H9 (cell line): ENCODE data around the gene ARSG. TPM values are rescaled to one million over a fixed set of nuclear protein-coding genes. Genes with fewer than 3 reads are reported as not detected.
A peak's percentile ranks its signal among the peaks of the same experiment; 100 is the strongest.

Source experiments
- DNase-seq: peaks from one replicate; pipeline ENCODE4 v3.0.0-alpha.2; 2017
- H2AFZ ChIP-seq: one replicate; pipeline ENCODE4 v1.6.1; 2013; ENCODE audit warnings: mild to moderate bottlenecking, low read length, control low read depth, moderate library complexity
- H2AK5ac ChIP-seq: 2 replicates; pipeline ENCODE4 v1.6.1; 2013; ENCODE audit warnings: low read length, control low read depth, mixed read lengths; ENCODE audit not compliant: insufficient read length
- H2BK120ac ChIP-seq: one replicate; pipeline ENCODE4 v1.6.1; 2013; ENCODE audit warnings: low read depth, mild to moderate bottlenecking, low read length, control low read depth, inconsistent platforms; ENCODE audit not compliant: poor library complexity, severe bottlenecking
- H2BK12ac ChIP-seq: 2 replicates; pipeline ENCODE4 v1.6.1; 2013; ENCODE audit warnings: low read length, control low read depth, mixed read lengths, low read depth; ENCODE audit not compliant: insufficient read length
- H2BK15ac ChIP-seq: 2 replicates; pipeline ENCODE4 v1.6.1; 2013; ENCODE audit warnings: low read depth, low read length, control low read depth
- H2BK20ac ChIP-seq: one replicate; pipeline ENCODE4 v1.6.1; 2013; ENCODE audit warnings: low read depth, mild to moderate bottlenecking, low read length, control low read depth, inconsistent platforms; ENCODE audit not compliant: poor library complexity, severe bottlenecking
- H2BK5ac ChIP-seq: 2 replicates; pipeline ENCODE4 v1.6.1; 2013; ENCODE audit warnings: low read length, control low read depth, mixed read lengths; ENCODE audit not compliant: insufficient read length
- H3K14ac ChIP-seq: 2 replicates; pipeline ENCODE4 v1.6.1; 2013; ENCODE audit warnings: low read length, control low read depth; ENCODE audit not compliant: insufficient read depth
- H3K18ac ChIP-seq: 2 replicates; pipeline ENCODE4 v1.6.1; 2013; ENCODE audit warnings: low read depth, mild to moderate bottlenecking, mixed read lengths, low read length, control low read depth; ENCODE audit not compliant: insufficient read length
- H3K23ac ChIP-seq: 2 replicates; pipeline ENCODE4 v1.6.1; 2013; ENCODE audit warnings: low read length, control low read depth, mixed read lengths, low read depth; ENCODE audit not compliant: insufficient read length
- H3K23me2 ChIP-seq: 2 replicates; pipeline ENCODE4 v1.6.1; 2013; ENCODE audit warnings: low read depth, mild to moderate bottlenecking, mixed read lengths, low read length, control low read depth; ENCODE audit not compliant: insufficient read length, poor library complexity, severe bottlenecking
- H3K27ac ChIP-seq: 2 replicates; pipeline ENCODE4 v1.5.1; 2013; ENCODE audit warnings: low read length, control low read depth, mixed read lengths, low read depth; ENCODE audit not compliant: insufficient read length
- H3K27me3 ChIP-seq: 2 replicates; pipeline ENCODE4 v1.6.1; 2013; ENCODE audit warnings: low read length, control low read depth, inconsistent platforms; ENCODE audit not compliant: insufficient read depth
- H3K4ac ChIP-seq: 2 replicates; pipeline ENCODE4 v1.6.1; 2013; ENCODE audit warnings: low read depth, mild to moderate bottlenecking, control low read depth, inconsistent platforms, low read length, moderate library complexity
- H3K4me1 ChIP-seq: 2 replicates; pipeline ENCODE4 v1.6.1; 2013; ENCODE audit warnings: low read length, control low read depth, inconsistent platforms; ENCODE audit not compliant: insufficient read depth
- H3K4me2 ChIP-seq: 2 replicates; pipeline ENCODE4 v1.6.1; 2013; ENCODE audit warnings: low read length, control low read depth, mixed read lengths; ENCODE audit not compliant: insufficient read length, insufficient read depth
- H3K56ac ChIP-seq: 2 replicates; pipeline ENCODE4 v1.6.1; 2013; ENCODE audit warnings: low read depth, mild to moderate bottlenecking, mixed read lengths, low read length, control low read depth; ENCODE audit not compliant: insufficient read length
- H3K79me1 ChIP-seq: 2 replicates; pipeline ENCODE4 v1.6.1; 2013; ENCODE audit warnings: low read depth, mild to moderate bottlenecking, moderate library complexity, low read length, control low read depth, inconsistent platforms; ENCODE audit not compliant: insufficient read depth, poor library complexity, severe bottlenecking
- H3K79me2 ChIP-seq: 2 replicates; pipeline ENCODE4 v1.6.1; 2013; ENCODE audit warnings: low read length, control low read depth, inconsistent platforms; ENCODE audit not compliant: insufficient read depth
- H3K9ac ChIP-seq: 2 replicates; pipeline ENCODE4 v1.6.1; 2013; ENCODE audit warnings: low read length, control low read depth, mixed read lengths; ENCODE audit not compliant: insufficient read length; ENCODE audit errors: extremely low read depth
- H3K9me3 ChIP-seq: one replicate; pipeline ENCODE4 v1.6.1; 2013; ENCODE audit warnings: low read depth, low read length, inconsistent platforms; ENCODE audit not compliant: control insufficient read depth
- H3T11ph ChIP-seq: one replicate; pipeline ENCODE4 v1.6.1; 2013; ENCODE audit warnings: mild to moderate bottlenecking, low read length, control low read depth, inconsistent platforms
- H4K20me1 ChIP-seq: one replicate; pipeline ENCODE4 v1.6.1; 2013; ENCODE audit not compliant: control insufficient read depth, insufficient read length, insufficient read depth
- H4K5ac ChIP-seq: 2 replicates; pipeline ENCODE4 v1.6.1; 2013; ENCODE audit warnings: low read depth, mild to moderate bottlenecking, mixed read lengths, low read length, control low read depth; ENCODE audit not compliant: insufficient read length
- H4K8ac ChIP-seq: replicated peaks from 2 replicates; pipeline ENCODE4 v1.6.1; 2013; ENCODE audit warnings: low read length, control low read depth, mixed read lengths, low read depth; ENCODE audit not compliant: insufficient read length
- H4K91ac ChIP-seq: 2 replicates; pipeline ENCODE4 v1.6.1; 2013; ENCODE audit warnings: low read depth, mild to moderate bottlenecking, moderate library complexity, mixed read lengths, low read length, control low read depth; ENCODE audit not compliant: insufficient read length
- H3K27ac Mint-ChIP-seq, 3 experiments: 2 replicates in 2 of 3; 3 replicates in 1 of 3; pipeline ENCODE4 v1.8.0; 2020 to 2021; ENCODE audit warnings: mixed read lengths in 3 of 3, mild to moderate bottlenecking in 1 of 3, moderate library complexity in 1 of 3
- H3K27me3 Mint-ChIP-seq: 2 replicates; pipeline ENCODE4 v1.8.0; 2021; ENCODE audit warnings: low read depth, mild to moderate bottlenecking, moderate library complexity, mixed read lengths
- H3K36me3 Mint-ChIP-seq, 3 experiments: 2 replicates in 2 of 3; 3 replicates in 1 of 3; pipeline ENCODE4 v1.8.0; 2020 to 2021; ENCODE audit warnings: low read depth in 3 of 3, mixed read lengths in 3 of 3; ENCODE audit not compliant: insufficient read depth in 1 of 3
- H3K4me1 Mint-ChIP-seq, 2 experiments: 2 replicates each; pipeline ENCODE4 v1.8.0; 2020; ENCODE audit warnings: mixed read lengths in 2 of 2
- H3K4me3 Mint-ChIP-seq, 2 experiments: 2 replicates in 1 of 2; 3 replicates in 1 of 2; pipeline ENCODE4 v1.8.0; 2020 to 2021; ENCODE audit warnings: mild to moderate bottlenecking in 2 of 2, mixed read lengths in 2 of 2, moderate library complexity in 1 of 2
- H3K9me3 Mint-ChIP-seq, 2 experiments: 2 replicates in 1 of 2; 3 replicates in 1 of 2; pipeline ENCODE4 v1.8.0; 2020; ENCODE audit warnings: mild to moderate bottlenecking in 2 of 2, mixed read lengths in 2 of 2, moderate library complexity in 1 of 2
- CTCF ChIP-seq: fragments of 200-600 bp; sonication (generic); conservative IDR thresholded peaks from 3 replicates; pipeline ENCODE4 v1.8.0; 2021; ENCODE audit warnings: antibody characterized with exemption, mild to moderate bottlenecking
- WGBS: extraction: QIAGEN DNeasy Blood & Tissue Kit; methylation state at CpG from one replicate; pipeline ENCODE4 v1.1.7; 2013; ENCODE audit warnings: missing lambda C conversion rate, low lambda C conversion rate, mixed read lengths; ENCODE audit not compliant: insufficient read length; ENCODE audit errors: extremely low coverage; 5-methylcytosine and 5-hydroxymethylcytosine counted together
- total RNA-seq: library from RNA; stranded (reverse); gene quantifications from 2 replicates; pipeline ENCODE4 v1.2.1, GENCODE V29; 2021

Gene ARSG
- total RNA-seq, 1 experiment from 2014 or later: 3.6 TPM

GRCh38 chr17:68368387-68368786 lies 77.1 kb downstream of the ARSG start:
- Histone ChIP-seq H2BK20ac (no peak overlapping the region), H3K79me1 (no peaks in the 10 kb centered on the region), H3K4me2 (no peak overlapping the region), H2AFZ (no peak overlapping the region), H3K79me2 (no peaks in the 10 kb centered on the region), H3K9ac (no peak overlapping the region), H4K5ac (no peak overlapping the region), H3K4ac (no peak overlapping the region), H3K23me2 (no peaks in the 10 kb centered on the region), H3K27ac (no peak overlapping the region), H3T11ph (no peak overlapping the region), H2BK12ac (no peak overlapping the region), H3K18ac (no peak overlapping the region), H3K23ac (no peak overlapping the region), H3K56ac (no peak overlapping the region), H2BK5ac (no peak overlapping the region), H4K91ac (no peak overlapping the region), H4K20me1 (no peaks in the 10 kb centered on the region), H3K9me3 (no peaks in the 10 kb centered on the region), H2BK120ac (no peak overlapping the region), H2BK15ac (no peak overlapping the region), H3K14ac (no peak overlapping the region), H3K27me3 (no peaks in the 10 kb centered on the region), H2AK5ac (no peak overlapping the region), H3K4me1 (no peaks in the 10 kb centered on the region), H4K8ac (no peak overlapping the region)
- Mint-ChIP-seq H3K4me3 (no peak overlapping the region), H3K36me3 (peaks cover 0 to 3% (median 0%) of the 10 kb centered on the region in 3 experiments; a peak in 2 of 7 replicates), H3K9me3 (no peaks in the 10 kb centered on the region), H3K27me3 (peaks cover 1% of the 10 kb centered on the region; the same call in 1 of the 2 replicates), H3K4me1 (peaks cover 10 to 12% of the 10 kb centered on the region in 2 experiments), H3K27ac (no peak overlapping the region)
- TF ChIP-seq CTCF: no peak
- peak; percentile 51 for DNase-seq
- WGBS: no CpG with 5 or more reads among the region's 5 CpGs
